GM10266 (cell line): ENCODE results near the gene GNAT2.

Experiments used
- DNase-seq: peaks from one replicate; pipeline ENCODE4 v3.0.0; 2012; ENCODE audit errors: extremely low spot score
- TF ChIP-seq, protein P1 (sequence below): IDR thresholded peaks from 2 replicates; pipeline ENCODE4 v1.5.1; 2012; ENCODE audit warnings: mild to moderate bottlenecking, low read depth; ENCODE audit not compliant: control insufficient read depth, insufficient read depth; ENCODE audit errors: missing control alignments

GNAT2 gene

DNA sequence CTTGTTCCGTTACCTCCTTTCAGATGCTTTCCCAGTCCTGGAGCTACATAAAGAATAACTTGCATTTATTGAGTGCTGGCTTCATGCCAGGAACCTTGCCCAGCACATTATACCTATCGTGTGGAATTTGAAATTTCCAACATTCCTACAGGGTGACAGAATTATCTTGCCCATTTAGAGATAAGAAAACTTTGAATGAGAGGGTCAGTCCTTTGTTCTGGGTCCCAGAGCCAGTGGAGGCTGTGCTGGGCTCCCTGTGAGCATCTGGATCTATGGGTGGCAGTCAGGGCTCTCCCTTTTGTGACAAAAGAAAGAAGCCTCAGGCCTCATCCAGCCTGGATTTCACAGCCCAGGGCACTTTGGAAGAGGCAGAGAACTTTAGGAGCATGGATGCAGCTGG lies 39.7 kb upstream of the GNAT2 start:
- DNase-seq = no peak

DNA sequence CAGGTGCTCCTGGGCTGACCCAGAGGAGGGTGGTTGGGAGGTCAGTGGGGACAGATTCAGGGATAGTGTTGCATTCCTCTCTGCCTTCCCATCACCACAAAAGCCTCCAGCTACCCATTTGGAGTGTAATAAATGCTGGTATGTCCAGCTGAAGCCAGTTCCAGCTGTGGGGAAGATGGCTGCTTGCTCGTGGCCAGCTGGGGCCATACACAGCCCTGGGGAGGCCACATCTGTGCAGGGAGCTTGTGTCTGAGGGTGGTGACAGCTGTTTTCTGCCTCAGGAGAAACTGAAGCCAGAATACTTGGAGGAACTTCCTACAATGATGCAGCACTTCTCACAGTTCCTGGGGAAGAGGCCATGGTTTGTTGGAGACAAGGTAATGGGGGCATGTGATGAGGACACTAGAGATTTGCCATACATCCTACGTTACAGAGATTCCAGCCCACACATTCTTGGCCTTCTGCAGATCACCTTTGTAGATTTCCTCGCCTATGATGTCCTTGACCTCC lies 39.2 kb upstream of the GNAT2 start:
- TF ChIP-seq, protein P1, sequence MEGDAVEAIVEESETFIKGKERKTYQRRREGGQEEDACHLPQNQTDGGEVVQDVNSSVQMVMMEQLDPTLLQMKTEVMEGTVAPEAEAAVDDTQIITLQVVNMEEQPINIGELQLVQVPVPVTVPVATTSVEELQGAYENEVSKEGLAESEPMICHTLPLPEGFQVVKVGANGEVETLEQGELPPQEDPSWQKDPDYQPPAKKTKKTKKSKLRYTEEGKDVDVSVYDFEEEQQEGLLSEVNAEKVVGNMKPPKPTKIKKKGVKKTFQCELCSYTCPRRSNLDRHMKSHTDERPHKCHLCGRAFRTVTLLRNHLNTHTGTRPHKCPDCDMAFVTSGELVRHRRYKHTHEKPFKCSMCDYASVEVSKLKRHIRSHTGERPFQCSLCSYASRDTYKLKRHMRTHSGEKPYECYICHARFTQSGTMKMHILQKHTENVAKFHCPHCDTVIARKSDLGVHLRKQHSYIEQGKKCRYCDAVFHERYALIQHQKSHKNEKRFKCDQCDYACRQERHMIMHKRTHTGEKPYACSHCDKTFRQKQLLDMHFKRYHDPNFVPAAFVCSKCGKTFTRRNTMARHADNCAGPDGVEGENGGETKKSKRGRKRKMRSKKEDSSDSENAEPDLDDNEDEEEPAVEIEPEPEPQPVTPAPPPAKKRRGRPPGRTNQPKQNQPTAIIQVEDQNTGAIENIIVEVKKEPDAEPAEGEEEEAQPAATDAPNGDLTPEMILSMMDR = no peak

More for the DNA sequence above, 39.7 kb upstream of the GNAT2 start:
- TF ChIP-seq, protein P1 = no peak

DNA sequence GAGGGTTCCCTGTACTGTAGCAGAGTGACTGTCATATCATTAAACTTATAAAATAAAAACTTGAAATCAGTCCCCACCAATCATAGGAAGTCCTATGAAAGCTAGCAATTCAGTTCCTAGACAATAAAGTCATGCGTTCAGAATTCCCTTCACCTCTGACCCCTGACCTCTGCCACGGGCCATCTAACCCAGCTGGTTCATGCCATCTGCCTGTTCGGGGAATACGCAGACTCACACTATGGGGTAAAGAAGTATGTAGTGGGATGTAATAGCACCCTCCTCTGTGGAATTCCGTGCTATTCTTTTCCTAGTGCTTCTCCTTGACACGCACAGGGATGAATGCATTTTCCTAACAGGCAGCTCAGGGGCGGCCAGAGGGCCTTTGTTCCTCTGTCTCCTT lies 38.6 kb upstream of the GNAT2 start:
- TF ChIP-seq, protein P1 = no peak
- DNase-seq = no peak

More for the DNA sequence above, 39.2 kb upstream of the GNAT2 start:
- no peak for DNase-seq

DNA sequence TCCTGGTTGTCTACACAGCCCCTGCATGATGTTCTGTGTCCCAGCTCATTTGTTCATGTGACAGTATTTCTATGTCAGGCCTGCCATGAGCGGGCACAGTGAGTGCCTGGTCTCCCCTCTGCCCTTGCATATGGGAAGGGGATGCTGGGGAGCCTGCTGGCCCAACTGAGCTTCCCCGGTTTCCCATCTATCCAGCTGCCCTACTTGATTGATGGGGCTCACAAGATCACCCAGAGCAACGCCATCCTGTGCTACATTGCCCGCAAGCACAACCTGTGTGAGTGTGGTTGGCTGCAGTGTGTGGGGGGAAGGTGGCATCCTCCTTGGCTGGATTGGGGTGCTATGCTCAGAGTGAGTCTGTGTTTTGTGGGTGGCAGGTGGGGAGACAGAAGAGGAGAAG lies 38.0 kb upstream of the GNAT2 start:
- TF ChIP-seq, protein P1 = no peak
- no peak for DNase-seq

DNA sequence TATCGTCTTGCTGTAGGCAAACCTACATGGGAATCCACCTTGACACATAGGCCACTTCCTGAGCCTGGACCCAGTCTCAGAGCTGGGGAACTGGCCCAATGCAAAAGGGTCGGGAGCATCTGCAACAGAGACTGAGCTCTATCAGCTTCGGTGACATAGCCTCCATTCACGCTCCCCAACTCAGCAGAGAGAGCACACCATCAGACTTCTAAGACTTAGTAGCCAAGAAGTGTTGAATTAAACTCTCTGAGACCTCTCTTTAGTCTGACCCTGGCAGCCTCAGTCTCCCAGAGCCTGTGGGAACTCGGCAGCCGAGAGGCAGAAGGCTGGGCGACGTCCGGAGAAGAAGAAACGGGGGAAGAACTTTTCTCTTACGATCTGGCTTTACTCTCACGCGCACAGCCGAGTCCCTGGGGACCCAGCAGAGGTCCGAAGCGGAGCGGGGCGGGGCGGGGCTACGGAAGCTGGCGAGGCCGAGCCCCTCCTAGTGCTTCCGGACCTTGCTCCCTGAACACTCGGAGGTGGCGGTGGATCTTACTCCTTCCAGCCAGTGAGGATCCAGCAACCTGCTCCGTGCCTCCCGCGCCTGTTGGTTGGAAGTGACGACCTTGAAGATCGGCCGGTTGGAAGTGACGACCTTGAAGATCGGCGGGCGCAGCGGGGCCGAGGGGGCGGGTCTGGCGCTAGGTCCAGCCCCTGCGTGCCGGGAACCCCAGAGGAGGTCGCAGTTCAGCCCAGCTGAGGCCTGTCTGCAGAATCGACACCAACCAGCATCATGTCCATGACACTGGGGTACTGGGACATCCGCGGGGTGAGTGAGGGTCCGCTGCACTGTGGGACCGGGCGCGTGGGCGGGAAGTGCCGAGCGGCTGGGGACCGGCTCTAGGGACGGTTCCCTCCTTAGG lies 36.5 kb upstream of the GNAT2 start, which contains the start of gene GSTM4:
Gene GSTM4, plus strand, starts transcription at position 485 of the 905 bp plus-strand sequence. Its CDS starts 291 bp downstream, at position 776.
- TF ChIP-seq, protein P1 = no peak
- DNase-seq = peak; percentile 86

DNA sequence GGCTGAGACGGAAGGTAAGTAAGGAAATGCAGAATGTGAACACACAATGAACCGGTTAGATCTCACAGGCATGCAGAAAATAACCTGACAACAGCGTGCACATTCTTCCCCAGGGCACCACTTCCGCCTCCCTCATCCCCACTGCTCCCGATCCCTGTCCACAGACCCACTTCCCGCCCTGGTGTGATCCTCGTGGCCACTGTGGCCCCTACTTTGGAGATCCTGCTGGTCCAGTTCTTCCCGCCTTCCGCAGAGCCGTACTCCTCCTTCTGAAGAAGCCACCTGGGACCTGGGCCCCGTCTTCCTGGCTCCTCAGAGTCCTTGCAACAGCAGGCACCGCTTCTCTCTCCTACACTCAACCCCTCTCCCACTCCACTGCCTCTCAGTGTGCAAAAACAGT lies 35.1 kb upstream of the GNAT2 start:
- TF ChIP-seq, protein P1 = no peak
- no peak for DNase-seq

DNA sequence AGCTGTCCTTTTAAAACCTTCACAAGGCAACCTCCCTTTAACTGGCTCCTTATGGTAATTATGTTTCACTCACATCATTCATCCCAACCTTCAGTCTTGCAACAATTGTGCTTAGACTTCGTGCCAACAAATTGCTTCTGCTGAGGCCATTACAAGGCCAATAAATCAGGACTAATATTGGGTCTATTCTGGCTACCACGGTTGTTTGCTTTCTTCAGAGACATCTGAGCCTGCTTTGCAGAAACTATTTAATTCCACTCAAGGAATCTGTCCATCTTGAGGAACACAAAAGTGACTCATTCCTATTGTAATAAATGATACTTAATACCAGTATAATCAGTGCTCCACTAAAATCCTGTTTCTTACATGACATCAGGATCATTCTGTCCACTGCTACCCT lies 33.9 kb upstream of the GNAT2 start:
- no peak for DNase-seq
- TF ChIP-seq, protein P1 = no peak
